ENCODE results near the gene ARHGAP4. TPM values are rescaled to one million over a fixed set of nuclear protein-coding genes. Genes with fewer than 3 reads are reported as not detected.

Gene ARHGAP4
- total and polyA plus RNA-seq, 10 of the 15 experiments (the other 5 are each of a cell fraction or from before 2014, with no cell fraction given), result 0.71 to 120 (median 44.3) TPM

DNA sequence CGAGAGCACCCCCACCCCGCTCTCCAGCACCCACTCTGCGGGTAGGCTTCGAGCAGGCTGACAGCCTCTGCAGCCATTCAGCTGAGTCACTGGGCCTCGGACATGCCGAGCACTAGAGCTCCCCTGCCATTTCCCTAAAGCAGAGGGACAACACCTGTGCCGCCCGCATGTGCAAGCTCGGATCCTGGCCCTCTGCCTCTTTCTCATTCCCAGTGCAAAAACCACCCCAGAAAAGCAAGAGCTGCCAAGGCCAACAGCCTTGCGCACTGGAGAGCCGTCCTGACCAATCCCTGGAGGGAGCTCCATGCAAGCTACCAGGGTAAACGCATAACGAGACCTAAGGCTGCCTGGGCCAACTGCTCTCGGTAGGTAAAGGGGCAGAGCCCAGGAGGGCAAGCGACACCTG is 40.2 kb upstream of the ARHGAP4 start:
- Histone ChIP-seq H3K9ac (ENCODE audit: control insufficient read depth, insufficient read depth, low read length) (no peak overlapping the region), H3K9me3 (replicated peaks; ENCODE audit: control insufficient read depth, insufficient read depth, low read length) (no peaks in the 10 kb centered on the region), H2AFZ (ENCODE audit: control insufficient read depth, low read depth, low read length) (no peak overlapping the region), H3K27me3 (replicated peaks in 1 of 2; ENCODE audit: control insufficient read depth in 2 of 2, insufficient read depth in 2 of 2, low read length in 1 of 2) (no peaks in the 10 kb centered on the region), H3K27ac (ENCODE audit: control insufficient read depth, insufficient read depth) (no peak overlapping the region; the same call in 1 of the 2 replicates), H3K4me2 (ENCODE audit: control insufficient read depth, insufficient read depth) (peak overlapping the region; percentile 81), H3K4me3 (peak overlapping the region; percentile 44; the same call in 1 of the 2 replicates), H3K36me3 (ENCODE audit: control insufficient read depth in 2 of 2, insufficient read depth in 2 of 2, low read length in 1 of 2) (peaks cover 12 to 24% of the 10 kb centered on the region in 2 experiments), H3K79me2 (ENCODE audit: control insufficient read depth, insufficient read depth, low read length) (peaks cover 69% of the 10 kb centered on the region), H3K4me1 (ENCODE audit: control insufficient read depth, insufficient read depth, low read length) (peaks cover 9% of the 10 kb centered on the region), H4K20me1 (ENCODE audit: control insufficient read depth, insufficient read depth) (no peaks in the 10 kb centered on the region; the same call in 1 of the 2 replicates)
- BruUV-seq (replicated peaks), result no TSS peak
- DNase-seq (ENCODE audit: low read depth, low spot score) (no peak), FAIRE-seq (no peak), ATAC-seq (no peak)
- in situ Hi-C loops (cut with MboI) (loop anchor here (10.0 kb wide), 1 partner anchor 1011 kb away; no protein-coding TSS in a partner anchor), intact Hi-C loops (cut with micrococcal nuclease; ENCODE audit: unreplicated experiment) (no loop called here)
- SMC1A ChIA-PET (ENCODE audit: uncharacterized antibody, unreplicated experiment), result interaction anchor here (0.8 to 4.7 kb wide), 2 partner anchors 19 to 41 kb away, joined by 3 to 21 read pairs; partner anchors contain the start of gene ARHGAP4
- CTCF ChIA-PET, result interaction anchor here (0.7 to 5.9 kb wide), 11 partner anchors 12 to 561 kb away, joined by 3 to 40 read pairs (median 4); no protein-coding TSS in a partner anchor
- RAD21 ChIA-PET (ENCODE audit: unreplicated experiment), result interaction anchor here (0.8 to 6.4 kb wide), 8 partner anchors 19 to 127 kb away, joined by 3 to 48 read pairs (median 6); partner anchors contain the start of gene ARHGAP4
- 89% methylated on average over 15 of the region's 15 CpGs for whole genome bisulfite sequencing (ENCODE audit: insufficient coverage, insufficient replicate concordance, low lambda C conversion rate, missing lambda C conversion rate)
- TF ChIP-seq ASH2L (IDR thresholded peaks at IDR 0.05; ENCODE audit: borderline replicate concordance, low read depth) (no peak), NBN (IDR thresholded peaks at IDR 0.05) (no peak), ESRRA (IDR thresholded peaks at IDR 0.05; ENCODE audit: low read length) (no peak), BCL3 (IDR thresholded peaks at IDR 0.05; ENCODE audit: borderline replicate concordance, insufficient read depth, low read depth, low read length, poor library complexity, severe bottlenecking) (no peak), RFX5 (IDR thresholded peaks at IDR 0.05; ENCODE audit: low read depth, low read length) (no peak), KLF5 (IDR thresholded peaks at IDR 0.05; ENCODE audit: partially characterized antibody) (no peak), ZBTB40 (IDR thresholded peaks at IDR 0.05; ENCODE audit: borderline replicate concordance) (no peak), NFIC (IDR thresholded peaks at IDR 0.05; ENCODE audit: low read depth, low read length) (no peak), PAX5 (IDR thresholded peaks at IDR 0.05; ENCODE audit: borderline replicate concordance, low read depth, low read length) (no peak), EP300 (IDR thresholded peaks at IDR 0.05; ENCODE audit: borderline replicate concordance in 1 of 2, control insufficient read depth in 1 of 2, low read depth in 2 of 2, low read length in 2 of 2) (no peak), ATF7 (IDR thresholded peaks at IDR 0.05; ENCODE audit: low read depth) (no peak), KDM1A (IDR thresholded peaks at IDR 0.05; ENCODE audit: borderline replicate concordance) (no peak)
- TF ChIP-seq, protein P1, sequence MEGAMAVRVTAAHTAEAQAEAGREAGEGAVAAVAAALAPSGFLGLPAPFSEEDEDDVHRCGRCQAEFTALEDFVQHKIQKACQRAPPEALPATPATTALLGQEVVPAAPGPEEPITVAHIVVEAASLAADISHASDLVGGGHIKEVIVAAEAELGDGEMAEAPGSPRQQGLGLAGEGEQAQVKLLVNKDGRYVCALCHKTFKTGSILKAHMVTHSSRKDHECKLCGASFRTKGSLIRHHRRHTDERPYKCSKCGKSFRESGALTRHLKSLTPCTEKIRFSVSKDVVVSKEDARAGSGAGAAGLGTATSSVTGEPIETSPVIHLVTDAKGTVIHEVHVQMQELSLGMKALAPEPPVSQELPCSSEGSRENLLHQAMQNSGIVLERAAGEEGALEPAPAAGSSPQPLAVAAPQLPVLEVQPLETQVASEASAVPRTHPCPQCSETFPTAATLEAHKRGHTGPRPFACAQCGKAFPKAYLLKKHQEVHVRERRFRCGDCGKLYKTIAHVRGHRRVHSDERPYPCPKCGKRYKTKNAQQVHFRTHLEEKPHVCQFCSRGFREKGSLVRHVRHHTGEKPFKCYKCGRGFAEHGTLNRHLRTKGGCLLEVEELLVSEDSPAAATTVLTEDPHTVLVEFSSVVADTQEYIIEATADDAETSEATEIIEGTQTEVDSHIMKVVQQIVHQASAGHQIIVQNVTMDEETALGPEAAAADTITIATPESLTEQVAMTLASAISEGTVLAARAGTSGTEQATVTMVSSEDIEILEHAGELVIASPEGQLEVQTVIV (IDR thresholded peaks at IDR 0.05; ENCODE audit: borderline replicate concordance, partially characterized antibody), result no peak
- TF ChIP-seq, protein P2, sequence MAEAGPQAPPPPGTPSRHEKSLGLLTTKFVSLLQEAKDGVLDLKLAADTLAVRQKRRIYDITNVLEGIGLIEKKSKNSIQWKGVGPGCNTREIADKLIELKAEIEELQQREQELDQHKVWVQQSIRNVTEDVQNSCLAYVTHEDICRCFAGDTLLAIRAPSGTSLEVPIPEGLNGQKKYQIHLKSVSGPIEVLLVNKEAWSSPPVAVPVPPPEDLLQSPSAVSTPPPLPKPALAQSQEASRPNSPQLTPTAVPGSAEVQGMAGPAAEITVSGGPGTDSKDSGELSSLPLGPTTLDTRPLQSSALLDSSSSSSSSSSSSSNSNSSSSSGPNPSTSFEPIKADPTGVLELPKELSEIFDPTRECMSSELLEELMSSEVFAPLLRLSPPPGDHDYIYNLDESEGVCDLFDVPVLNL (IDR thresholded peaks at IDR 0.05; ENCODE audit: low read depth, low read length), result no peak
- POLR2A ChIA-PET, result interaction anchor here (0.9 to 7.9 kb wide), 5 partner anchors 15 to 70 kb away, joined by 3 to 68 read pairs (median 3); partner anchors contain the start of gene ARHGAP4

Data from GM12878 (cell line).